ENCODE data around the gene PNPLA2. TPM values are rescaled to one million over a fixed set of nuclear protein-coding genes. Genes with fewer than 3 reads are reported as not detected.

PNPLA2 gene
- total and polyA plus RNA-seq, 2 of the 8 experiments (the other 6 are each of a cell fraction or from before 2014, with no cell fraction given), result 30.9 to 62.1 TPM

DNA sequence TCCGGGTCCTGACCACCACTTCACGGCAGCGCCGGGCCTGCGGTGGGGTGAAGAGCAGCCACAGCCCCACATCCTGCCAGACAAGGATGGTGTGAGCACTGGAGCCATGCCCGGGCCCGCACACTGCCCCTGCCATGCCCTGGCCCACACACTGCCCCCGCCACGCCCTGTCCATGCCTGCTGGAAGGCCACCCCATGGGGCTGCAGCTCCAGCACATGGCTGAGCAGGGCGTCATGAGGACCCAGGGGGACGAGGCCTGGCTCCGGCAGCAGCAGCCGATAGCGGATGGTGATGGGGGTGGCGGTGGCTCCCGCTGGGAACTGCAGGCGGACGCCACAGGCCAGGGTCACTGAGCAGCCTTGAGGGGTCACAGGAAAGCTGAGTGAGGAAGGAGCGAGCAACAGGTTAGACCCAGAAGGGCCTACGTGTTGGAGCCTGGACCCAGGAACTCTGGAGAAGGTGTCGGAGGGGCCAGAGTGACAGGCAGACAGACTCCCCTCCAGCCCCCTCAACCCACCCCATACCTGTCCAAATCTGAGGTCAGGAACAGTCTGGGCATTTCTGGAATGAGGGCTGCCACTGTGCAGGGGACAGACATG lies 16.6 kb upstream of the PNPLA2 start:
- H3K23ac ChIP-seq (ENCODE audit: insufficient read length), result no peak overlapping the region
- no peak overlapping the region for H3K4me2 ChIP-seq (ENCODE audit: insufficient read depth in 1 of 2, low read depth in 2 of 2, low read length in 2 of 2)
- H2AK5ac ChIP-seq (ENCODE audit: low read depth, low read length), result no peak overlapping the region
- H3K79me1 ChIP-seq (ENCODE audit: low read depth, low read length), result peaks cover 2% of the 10 kb centered on the region; the same call in 1 of the 2 replicates
- H2BK12ac ChIP-seq (ENCODE audit: low read depth, low read length), result no peak overlapping the region
- H3K27ac ChIP-seq (ENCODE audit: low read depth, low read length), result no peak overlapping the region
- no peak overlapping the region for H2AFZ ChIP-seq (ENCODE audit: low read length)
- H3K23me2 ChIP-seq (ENCODE audit: low read depth, low read length), result peaks cover 13% of the 10 kb centered on the region
- H2BK20ac ChIP-seq (ENCODE audit: low read length), result no peak overlapping the region
- no peak overlapping the region for H3K56ac ChIP-seq (replicated peaks; ENCODE audit: insufficient read length, low read depth, low read length)
- no peak overlapping the region for H3K14ac ChIP-seq (ENCODE audit: insufficient read length)
- CTCF ChIA-PET (ENCODE audit: partially characterized antibody), result interaction anchor here (0.8 to 1.4 kb wide), 3 partner anchors 27 to 74 kb away, joined by 3 read pairs; no protein-coding TSS in a partner anchor
- H2BK5ac ChIP-seq (ENCODE audit: low read depth, low read length), result no peak overlapping the region
- FAIRE-seq (no peak), DNase-seq (ENCODE audit: low read depth in 1 of 2, low spot score in 2 of 2) (no peak)
- no peak overlapping the region for H3K18ac ChIP-seq (ENCODE audit: extremely low read depth, low read length)
- POLR2A ChIA-PET (ENCODE audit: partially characterized antibody), result interaction anchor here (0.9 to 53.0 kb wide), 5 partner anchors 12 to 163 kb away, joined by 3 to 1917 read pairs (median 11); partner anchors contain the start of genes CD151, CEND1, CRACR2B and PNPLA2
- peaks cover 0 to 12% (median 7%) of the 10 kb centered on the region in 4 experiments; a peak in 5 of 7 replicates for H3K4me1 ChIP-seq (replicated peaks in 1 of 4; ENCODE audit: control insufficient read depth in 3 of 4, insufficient read depth in 4 of 4, low read length in 3 of 4)
- H3K36me3 ChIP-seq (ENCODE audit: control insufficient read depth in 2 of 4, insufficient read depth in 4 of 4, low read length in 3 of 4), result peaks cover 3 to 30% (median 6%) of the 10 kb centered on the region in 4 experiments; a peak in 5 of 8 replicates
- no peak overlapping the region for H2BK120ac ChIP-seq (replicated peaks; ENCODE audit: low read depth, low read length)
- H4K5ac ChIP-seq (ENCODE audit: insufficient read length, low read depth, low read length), result no peak overlapping the region
- H3K27me3 ChIP-seq (replicated peaks in 1 of 4; ENCODE audit: control insufficient read depth in 3 of 4, extremely low read depth in 1 of 4, insufficient read depth in 3 of 4, low read length in 3 of 4), result no peaks in the 10 kb centered on the region; a peak in 1 of 7 replicates
- no peak overlapping the region for H4K91ac ChIP-seq (replicated peaks; ENCODE audit: insufficient read length, low read length)
- WGBS, 2 experiments (ENCODE audit: extremely low coverage in 1 of 2, insufficient coverage in 1 of 2, insufficient read length in 1 of 2, insufficient replicate concordance in 2 of 2, low coverage in 1 of 2, low lambda C conversion rate in 2 of 2, missing lambda C conversion rate in 1 of 2), result 91% methylated on average over 20 of the region's 21 CpGs; no CpG with 5 or more reads in 1 of the 2 experiments
- H3K4ac ChIP-seq (replicated peaks; ENCODE audit: insufficient read length, low read depth, low read length), result no peak overlapping the region
- H4K20me1 ChIP-seq (replicated peaks in 1 of 2; ENCODE audit: control insufficient read depth in 1 of 2, insufficient read depth in 2 of 2, low read length in 2 of 2), result peaks cover 0 to 8% of the 10 kb centered on the region in 2 experiments
- no peak overlapping the region for H4K8ac ChIP-seq (ENCODE audit: extremely low read depth, insufficient read depth, low read length)
- H2BK15ac ChIP-seq (ENCODE audit: low read length), result no peak overlapping the region
- no peaks in the 10 kb centered on the region; a peak in 1 of 4 replicates for H3K79me2 ChIP-seq (ENCODE audit: control insufficient read depth in 1 of 2, insufficient read depth in 2 of 2, low read length in 2 of 2)
- no peaks in the 10 kb centered on the region for H3K9me3 ChIP-seq (ENCODE audit: insufficient read depth in 2 of 2, low read depth in 1 of 2, low read length in 1 of 2)
- no peak overlapping the region for H3K9ac ChIP-seq (replicated peaks in 1 of 4; ENCODE audit: extremely low read depth in 1 of 4, low read depth in 3 of 4, low read length in 3 of 4)
- H3K4me3 ChIP-seq (ENCODE audit: extremely low read depth in 1 of 4, insufficient read depth in 2 of 4, low read depth in 3 of 4, low read length in 4 of 4), result no peak overlapping the region

Data from H1 (cell line).